Head of caudate nucleus (tissue), 42 donors: ENCODE data around the gene PALM3.

Experiments
- DNase-seq, 42 donors: peaks; one replicate each; pipeline versions ENCODE4 v3.0.0 to v3.0.0-alpha.2; 2020 to 2021; ENCODE audit warnings: mixed read lengths in 7 of 42
- intact Hi-C: fragments of 100-400 bp; cut with DNase I; formaldehyde crosslinking; loops from one replicate; pipeline ENCODE4 v1.15.0; 2022

Gene PALM3

GRCh38 chr19:14015524-14016035, 46.3 kb downstream of the PALM3 start:
- DNase-seq, result no peak
- intact Hi-C loops, result no loop called here

GRCh38 chr19:14012378-14012915, 49.4 kb downstream of the PALM3 start:
- DNase-seq, result no peak
- intact Hi-C loops, result no loop called here

GRCh38 chr19:14006766-14007562, 54.9 kb downstream of the PALM3 start:
- peak in 13 of 42 donors; percentile 13 to 89 (median 82) for DNase-seq
- intact Hi-C loops, result loop anchor here (10.0 kb wide), 2 partner anchors 52 to 68 kb away; partner anchors contain the start of genes DCAF15 and MISP3

- intact Hi-C loops, result loop anchor here (10.0 kb wide), 2 partner anchors 51 to 69 kb away; partner anchors contain the start of genes DCAF15 and MISP3
- DNase-seq, result peak; percentile 98 to 100 (median 100)
These were observed 55.7 kb downstream of the PALM3 start, which contains the start of gene RFX1 for GRCh38 chr19:14006085-14006765. RFX1 (minus strand) TSS chr19:14006320; CDS start chr19:13993843, 12,477 bp downstream.

- peak; percentile 54 to 95 (median 86) for DNase-seq
- intact Hi-C loops, result loop anchor here (10.0 kb wide), 2 partner anchors 51 to 69 kb away; partner anchors contain the start of genes DCAF15 and MISP3
These were observed 56.4 kb downstream of the PALM3 start for GRCh38 chr19:14005349-14006084.

GRCh38 chr19:14004619-14005348, 57.1 kb downstream of the PALM3 start:
- intact Hi-C loops, result loop anchor here (10.0 kb wide), 2 partner anchors 50 to 70 kb away; partner anchors contain the start of genes DCAF15 and MISP3
- DNase-seq, result peak in 41 of 42 donors; percentile 22 to 76 (median 59)
